Keratinocyte (primary cell): ENCODE results near the gene ABR. TPM values are rescaled to one million over a fixed set of nuclear protein-coding genes. Genes with fewer than 3 reads are reported as not detected.

Experiments
- DNase-seq: peaks from one replicate; pipeline ENCODE4 v3.0.0-alpha.2; 2011; ENCODE audit warnings: low read depth, missing footprints, low spot score
- FAIRE-seq: peaks from 2 replicates; lab custom pipeline; 2011; peaks lifted over from hg19 to GRCh38; lab: Jason Lieb, UNC
- H2AFZ ChIP-seq: 2 replicates; pipeline ENCODE4 v1.6.0; 2012; ENCODE audit warnings: low read length, control low read depth, inconsistent platforms; ENCODE audit not compliant: control insufficient read depth
- H3K27ac ChIP-seq: 2 replicates; pipeline ENCODE4 v1.5.1; 2011; ENCODE audit warnings: low read length; ENCODE audit not compliant: control insufficient read depth, insufficient read depth
- H3K27me3 ChIP-seq: 3 replicates; pipeline ENCODE4 v1.6.0; 2011; ENCODE audit warnings: low read length; ENCODE audit not compliant: control insufficient read depth, insufficient read depth; ENCODE audit errors: extremely low read depth
- H3K36me3 ChIP-seq, 2 experiments: 2 replicates in 1 of 2; 3 replicates in 1 of 2; pipeline ENCODE4 v1.5.1; 2011; ENCODE audit warnings: low read length in 2 of 2, mild to moderate bottlenecking in 1 of 2; ENCODE audit not compliant: control insufficient read depth in 2 of 2, insufficient read depth in 2 of 2; ENCODE audit errors: extremely low read depth in 1 of 2
- H3K4me1 ChIP-seq: 3 replicates; pipeline ENCODE4 v1.5.1; 2011; ENCODE audit warnings: low read length; ENCODE audit not compliant: control insufficient read depth, insufficient read depth; ENCODE audit errors: extremely low read depth
- H3K4me2 ChIP-seq: 3 replicates; pipeline ENCODE4 v1.6.0; 2011; ENCODE audit warnings: low read depth, low read length; ENCODE audit not compliant: control insufficient read depth, insufficient read depth; ENCODE audit errors: extremely low read depth
- H3K4me3 ChIP-seq, 3 experiments: fragments of 200-600 bp in 1 of 3; sonication (generic) in 1 of 3; 2 replicates in 2 of 3; 3 replicates in 1 of 3; pipeline ENCODE4 v1.5.1; 2011 to 2016; ENCODE audit warnings: low read length in 3 of 3, mild to moderate bottlenecking in 3 of 3, control low read depth in 2 of 3, inconsistent platforms in 1 of 3, low read depth in 1 of 3, mixed read lengths in 1 of 3, mixed run types in 1 of 3, moderate library complexity in 1 of 3; ENCODE audit not compliant: control insufficient read depth in 2 of 3, insufficient read depth in 2 of 3; ENCODE audit errors: extremely low read depth in 1 of 3
- H3K79me2 ChIP-seq: 2 replicates; pipeline ENCODE4 v1.6.0; 2012; ENCODE audit warnings: low read length; ENCODE audit not compliant: control insufficient read depth, insufficient read depth
- H3K9ac ChIP-seq: 3 replicates; pipeline ENCODE4 v1.6.0; 2011; ENCODE audit warnings: low read length; ENCODE audit not compliant: control insufficient read depth, insufficient read depth; ENCODE audit errors: extremely low read depth
- H3K9me1 ChIP-seq: 3 replicates; pipeline ENCODE4 v1.6.0; 2011; ENCODE audit warnings: low read length; ENCODE audit not compliant: control insufficient read depth, insufficient read depth; ENCODE audit errors: extremely low read depth
- H3K9me3 ChIP-seq: 2 replicates; pipeline ENCODE4 v1.5.1; 2012; ENCODE audit warnings: low read depth, low read length; ENCODE audit not compliant: control insufficient read depth
- H4K20me1 ChIP-seq: 3 replicates; pipeline ENCODE4 v1.6.0; 2011; ENCODE audit warnings: low read length; ENCODE audit not compliant: control insufficient read depth, insufficient read depth; ENCODE audit errors: extremely low read depth
- CTCF ChIP-seq, 3 experiments: IDR thresholded peaks in 1 of 3; conservative IDR thresholded peaks in 1 of 3; optimal IDR thresholded peaks in 1 of 3; 2 replicates in 2 of 3; 3 replicates in 1 of 3; pipeline versions ENCODE3 to v1.5.1; 2011; ENCODE audit warnings: low read length in 3 of 3, mild to moderate bottlenecking in 3 of 3, moderate library complexity in 2 of 3, control low read depth in 1 of 3, inconsistent platforms in 1 of 3; ENCODE audit not compliant: insufficient read depth in 2 of 3; ENCODE audit errors: extremely low read depth in 1 of 3
- EZH2 ChIP-seq: IDR thresholded peaks from one replicate; pipeline ENCODE4 v1.6.1; 2012; ENCODE audit warnings: inconsistent platforms, mild to moderate bottlenecking, low read length, moderate library complexity
- dilution Hi-C: fragments of 300-500 bp; cut with MboI; formaldehyde crosslinking; loops from one replicate; pipeline ENCODE4 v1.7.0; 2020; ENCODE audit warnings: low sequenced_read_pairs; ENCODE audit not compliant: extremely low pct_ligation_motif_present
- polyA plus RNA-seq, 5 experiments: library from polyadenylated mRNA; depleted of rRNA in 3 of 5; stranded (reverse) in 3 of 5; stranded (forward) in 1 of 5; unstranded in 1 of 5; fragments of >200 nt; gene quantifications; 1 replicate in 1 of 5; 2 replicates in 3 of 5; 3 replicates in 1 of 5; pipeline versions ENCODE4 v1.2.1 to v1.2.3, GENCODE V29; 2011 to 2012; ENCODE audit warnings: missing spikeins in 2 of 5, low read depth in 1 of 5, low replicate concordance in 1 of 5

The ABR gene
- polyA plus RNA-seq, 1 donor (not counting 4 experiments of a cell fraction or from before 2014, with no cell fraction given) = 17.3 TPM

- Histone ChIP-seq H3K27me3 (no peaks in the 10 kb centered on the region), H4K20me1 (no peaks in the 10 kb centered on the region), H3K79me2 (no peaks in the 10 kb centered on the region), H3K4me3 (no peak overlapping the region), H3K4me2 (no peak overlapping the region), H3K36me3 (no peaks in the 10 kb centered on the region), H3K9me3 (no peaks in the 10 kb centered on the region), H3K9ac (no peak overlapping the region), H2AFZ (no peak overlapping the region), H3K27ac (no peak overlapping the region), H3K4me1 (peaks cover 14% of the 10 kb centered on the region), H3K9me1 (no peaks in the 10 kb centered on the region)
- TF ChIP-seq EZH2 = no peak
- no peak for TF ChIP-seq CTCF (optimal IDR thresholded peaks at IDR 0.05 in 1 of 3, IDR thresholded peaks at IDR 0.05 in 1 of 3, conservative IDR thresholded peaks at IDR 0.05 in 1 of 3; ENCODE audit: extremely low read depth in 1 of 3, insufficient read depth in 2 of 3, low read length in 3 of 3)
- dilution Hi-C loops = no loop called here
- FAIRE-seq (no peak), DNase-seq (no peak)
Observed at GRCh38 chr17:1116602-1117001, 63.2 kb downstream of the ABR start.

- FAIRE-seq = no peak
- Histone ChIP-seq H3K9me3 (no peaks in the 10 kb centered on the region), H3K9me1 (no peaks in the 10 kb centered on the region), H3K27ac (no peak overlapping the region), H3K36me3 (no peaks in the 10 kb centered on the region), H3K4me3 (no peak overlapping the region), H3K9ac (no peak overlapping the region), H3K27me3 (no peaks in the 10 kb centered on the region), H3K4me2 (no peak overlapping the region), H2AFZ (no peak overlapping the region), H3K79me2 (no peaks in the 10 kb centered on the region), H3K4me1 (peaks cover 39% of the 10 kb centered on the region), H4K20me1 (no peaks in the 10 kb centered on the region)
- dilution Hi-C loops = no loop called here
- DNase-seq = no peak
- TF ChIP-seq EZH2 = no peak
- TF ChIP-seq CTCF (optimal IDR thresholded peaks at IDR 0.05 in 1 of 3, IDR thresholded peaks at IDR 0.05 in 1 of 3, conservative IDR thresholded peaks at IDR 0.05 in 1 of 3; ENCODE audit: extremely low read depth in 1 of 3, insufficient read depth in 2 of 3, low read length in 3 of 3) = no peak
Observed at GRCh38 chr17:1112875-1113274, 66.9 kb downstream of the ABR start.
